Mesangial cell (primary cell): Measurements from ENCODE around the gene ENTPD6. TPM values are rescaled to one million over a fixed set of nuclear protein-coding genes. Genes with fewer than 3 reads are reported as not detected.

ENCODE experiments used
- total RNA-seq: library from RNA; depleted of rRNA; stranded (reverse); fragments of >200 nt; gene quantifications from 2 replicates; pipeline ENCODE4 v1.2.3, GENCODE V29; 2015

The ENTPD6 gene
- total RNA-seq: 60.6 and 84.1 TPM in 2 replicates

GRCh38 chr20:25195014-25195961 lies at the start of gene ENTPD6:
Gene ENTPD6 (plus strand): TSS chr20:25195712. CDS start chr20:25206537, 10,825 bp downstream.

GRCh38 chr20:25247956-25248785 lies 52.7 kb downstream of the ENTPD6 start, which contains the start of gene PYGB:
Gene PYGB (plus strand): TSS chr20:25248085. CDS start chr20:25248179, 94 bp downstream.

Other genes starting within 250 kb of the ENTPD6 start
- not detected in 2 replicates for gene CST7, start 246.4 kb upstream of the ENTPD6 start, total RNA-seq
- 104 and 111 TPM in 2 replicates for gene APMAP, start 203.0 kb upstream of the ENTPD6 start, total RNA-seq
- 4.1 and 8.7 TPM in 2 replicates for gene ACSS1, start 137.6 kb upstream of the ENTPD6 start, total RNA-seq
- not detected in 2 replicates for gene VSX1, start 113.6 kb upstream of the ENTPD6 start, total RNA-seq
- gene PYGB, start 52.4 kb downstream of the ENTPD6 start, total RNA-seq: 229 and 234 TPM in 2 replicates
- gene ABHD12, start 195.1 kb downstream of the ENTPD6 start, total RNA-seq: 62.9 and 65.0 TPM in 2 replicates
- gene GINS1, start 212.0 kb downstream of the ENTPD6 start, total RNA-seq: 3.0 and 22.7 TPM in 2 replicates